GM18873 (cell line): ENCODE measurements around the gene ALPG.
"Not testable (repeated sequence)": the region's sequence is repeated elsewhere in the genome, so short reads cannot be mapped to it uniquely, and the experiment has no call there.

ENCODE experiments used
- ATAC-seq: cut with Tn5 transposase; IDR thresholded peaks from one replicate; pipeline ENCODE4 v1.9.1; 2021; ENCODE audit warnings: mild to moderate bottlenecking, moderate library complexity, moderate number of reproducible peaks; ENCODE audit not compliant: unreplicated experiment, low FRiP score

The ALPG gene

GRCh38 chr2:232394431-232394830 is 12.2 kb upstream of the ALPG start:
- not testable (repeated sequence) for ATAC-seq

GRCh38 chr2:232395586-232395985 is 11.1 kb upstream of the ALPG start:
- ATAC-seq: no peak

GRCh38 chr2:232396683-232397082 is 10.0 kb upstream of the ALPG start:
- ATAC-seq: no peak

- no peak for ATAC-seq
Measured at GRCh38 chr2:232398293-232399034, 8.2 kb upstream of the ALPG start.

- no peak for ATAC-seq
Measured at GRCh38 chr2:232400256-232401015, 6.2 kb upstream of the ALPG start.

- ATAC-seq: no peak
Measured at GRCh38 chr2:232402518-232402917, 4.1 kb upstream of the ALPG start.

- ATAC-seq: no peak
Measured at GRCh38 chr2:232405943-232406510, 617 bp upstream of the ALPG start.

- not testable (repeated sequence) for ATAC-seq
Measured at GRCh38 chr2:232407428-232408150, 945 bp downstream of the ALPG start.

- ATAC-seq: not testable (repeated sequence)
Measured at GRCh38 chr2:232408269-232408668, 1.6 kb downstream of the ALPG start.

GRCh38 chr2:232409617-232410016 is 3.0 kb downstream of the ALPG start:
- ATAC-seq: not testable (repeated sequence)

- ATAC-seq: no peak
Measured at GRCh38 chr2:232410238-232410900, 3.7 kb downstream of the ALPG start.

GRCh38 chr2:232411901-232412629 is 5.4 kb downstream of the ALPG start:
- ATAC-seq: no peak

- ATAC-seq: no peak
Measured at GRCh38 chr2:232412986-232413385, 6.3 kb downstream of the ALPG start.

- ATAC-seq: no peak
Measured at GRCh38 chr2:232415138-232415690, 8.6 kb downstream of the ALPG start.

- ATAC-seq: no peak
Measured at GRCh38 chr2:232415736-232416520, 9.3 kb downstream of the ALPG start.

- ATAC-seq: no peak
Measured at GRCh38 chr2:232416521-232417470, 10.2 kb downstream of the ALPG start.

GRCh38 chr2:232417489-232417888 is 10.8 kb downstream of the ALPG start:
- no peak for ATAC-seq
